MM.1S (cell line): ENCODE measurements around the gene DLGAP1.

Experiments
- CTCF ChIP-seq: fragments of 300-600 bp; sonication (generic); IDR thresholded peaks from 2 replicates; pipeline ENCODE4 v1.5.1; 2016; ENCODE audit warnings: antibody characterized with exemption, low read length, mixed read lengths
- EZH2 ChIP-seq: fragments of 300-600 bp; sonication (generic); optimal IDR thresholded peaks from 2 replicates; pipeline ENCODE3; 2017; ENCODE audit warnings: low read depth, mild to moderate bottlenecking, antibody characterized with exemption, low read length, mixed read lengths

GRCh38 chr18:3679241-3679640, 775.9 kb downstream of the DLGAP1 start:
- TF ChIP-seq CTCF (no peak), EZH2 (no peak)
